ENCODE measurements around the gene SEPTIN5. TPM values are rescaled to one million over a fixed set of nuclear protein-coding genes. Genes with fewer than 3 reads are reported as not detected.

SEPTIN5 gene
- total RNA-seq, 4 donors from 2014 or later, result 4.1 to 8.3 (median 5.9) TPM

DNA sequence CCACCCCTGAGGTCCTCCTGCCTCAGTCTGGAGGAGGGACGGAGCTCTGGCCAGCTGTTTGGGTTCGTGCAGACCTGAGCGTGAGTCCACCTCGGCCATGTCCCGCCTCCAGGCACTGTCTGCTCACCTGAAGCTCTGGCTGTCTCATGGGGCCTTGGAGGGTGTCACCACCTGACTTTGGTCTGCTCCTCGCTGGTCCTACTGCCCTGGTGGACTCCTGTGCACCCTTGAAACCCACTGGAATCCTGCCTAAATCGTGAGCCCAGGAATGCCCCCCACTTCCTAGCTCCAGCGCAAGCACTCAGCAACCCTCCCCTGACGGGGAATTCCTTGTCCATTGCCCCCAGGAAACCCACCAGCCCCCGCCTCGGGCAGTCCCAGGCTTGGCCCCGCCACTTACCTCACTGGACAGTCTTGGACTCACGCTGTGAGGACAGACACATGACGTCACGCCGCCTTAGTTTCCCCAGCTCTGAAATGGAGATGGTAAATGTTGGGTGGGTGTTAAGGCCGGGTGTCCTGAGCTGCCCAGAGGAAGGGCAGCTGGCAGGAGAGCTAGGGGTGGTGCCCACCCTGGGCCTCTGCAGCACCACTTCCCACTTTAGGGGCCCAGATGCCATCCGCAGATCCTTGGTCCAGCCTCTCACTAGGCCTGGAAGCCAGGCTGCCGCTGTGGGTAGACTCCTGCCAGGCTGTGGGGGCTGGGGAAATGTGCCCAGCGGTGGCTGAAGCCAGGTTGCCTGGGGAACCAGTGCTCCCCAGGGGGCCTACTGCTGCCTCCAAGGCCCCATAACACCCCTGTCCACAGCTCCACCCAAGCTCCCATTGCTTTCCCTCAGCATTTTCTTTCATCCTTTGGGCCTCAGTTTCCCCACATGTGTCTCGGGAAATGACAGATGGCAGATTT is 28.1 kb downstream of the SEPTIN5 start:
- TF ChIP-seq, protein P1, sequence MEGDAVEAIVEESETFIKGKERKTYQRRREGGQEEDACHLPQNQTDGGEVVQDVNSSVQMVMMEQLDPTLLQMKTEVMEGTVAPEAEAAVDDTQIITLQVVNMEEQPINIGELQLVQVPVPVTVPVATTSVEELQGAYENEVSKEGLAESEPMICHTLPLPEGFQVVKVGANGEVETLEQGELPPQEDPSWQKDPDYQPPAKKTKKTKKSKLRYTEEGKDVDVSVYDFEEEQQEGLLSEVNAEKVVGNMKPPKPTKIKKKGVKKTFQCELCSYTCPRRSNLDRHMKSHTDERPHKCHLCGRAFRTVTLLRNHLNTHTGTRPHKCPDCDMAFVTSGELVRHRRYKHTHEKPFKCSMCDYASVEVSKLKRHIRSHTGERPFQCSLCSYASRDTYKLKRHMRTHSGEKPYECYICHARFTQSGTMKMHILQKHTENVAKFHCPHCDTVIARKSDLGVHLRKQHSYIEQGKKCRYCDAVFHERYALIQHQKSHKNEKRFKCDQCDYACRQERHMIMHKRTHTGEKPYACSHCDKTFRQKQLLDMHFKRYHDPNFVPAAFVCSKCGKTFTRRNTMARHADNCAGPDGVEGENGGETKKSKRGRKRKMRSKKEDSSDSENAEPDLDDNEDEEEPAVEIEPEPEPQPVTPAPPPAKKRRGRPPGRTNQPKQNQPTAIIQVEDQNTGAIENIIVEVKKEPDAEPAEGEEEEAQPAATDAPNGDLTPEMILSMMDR (IDR thresholded peaks at IDR 0.05; ENCODE audit: low read depth), result no peak

DNA sequence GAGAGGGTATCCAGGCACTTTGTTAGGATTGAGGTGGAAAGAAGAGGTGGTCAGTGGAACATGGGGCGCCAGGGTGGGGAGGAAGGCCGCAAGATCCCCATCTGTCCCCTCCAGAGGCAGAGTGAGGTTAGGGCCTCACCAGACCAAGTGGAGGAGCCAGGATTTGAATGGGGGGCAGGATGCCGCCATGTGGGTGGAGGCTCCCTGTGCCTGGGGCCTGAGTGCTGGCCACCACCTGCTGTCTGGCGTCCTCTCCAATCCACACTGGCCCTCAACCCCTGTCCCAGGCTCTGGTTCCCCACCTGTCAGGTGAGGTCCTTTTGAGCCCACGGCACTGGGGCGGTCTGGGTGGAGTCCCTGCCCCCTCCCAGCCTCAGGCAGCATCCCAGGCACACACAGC is 28.8 kb downstream of the SEPTIN5 start:
- TF ChIP-seq, protein P1 (IDR thresholded peaks at IDR 0.05; ENCODE audit: low read depth), result no peak

DNA sequence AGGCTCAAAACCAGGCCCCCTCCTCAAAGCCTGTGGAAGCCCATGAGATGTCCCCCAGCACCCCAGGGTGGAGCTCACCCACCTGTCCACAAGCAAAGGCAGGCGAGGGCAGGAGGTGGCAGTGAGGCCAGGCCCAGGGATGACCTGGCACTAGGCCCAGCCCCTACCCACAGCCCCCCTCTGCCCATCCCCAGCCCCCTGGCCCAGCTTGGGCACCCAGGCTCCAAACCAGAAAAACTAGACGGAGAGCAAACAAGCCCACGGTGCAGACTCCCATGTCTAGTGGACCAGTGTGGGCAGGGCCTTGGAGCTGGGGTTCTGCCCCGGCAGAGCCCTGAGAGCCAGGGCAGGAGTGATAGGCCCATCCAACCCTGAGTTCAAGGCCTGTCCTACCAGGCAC is 29.3 kb downstream of the SEPTIN5 start:
- TF ChIP-seq, protein P1 (IDR thresholded peaks at IDR 0.05; ENCODE audit: low read depth), result no peak

DNA sequence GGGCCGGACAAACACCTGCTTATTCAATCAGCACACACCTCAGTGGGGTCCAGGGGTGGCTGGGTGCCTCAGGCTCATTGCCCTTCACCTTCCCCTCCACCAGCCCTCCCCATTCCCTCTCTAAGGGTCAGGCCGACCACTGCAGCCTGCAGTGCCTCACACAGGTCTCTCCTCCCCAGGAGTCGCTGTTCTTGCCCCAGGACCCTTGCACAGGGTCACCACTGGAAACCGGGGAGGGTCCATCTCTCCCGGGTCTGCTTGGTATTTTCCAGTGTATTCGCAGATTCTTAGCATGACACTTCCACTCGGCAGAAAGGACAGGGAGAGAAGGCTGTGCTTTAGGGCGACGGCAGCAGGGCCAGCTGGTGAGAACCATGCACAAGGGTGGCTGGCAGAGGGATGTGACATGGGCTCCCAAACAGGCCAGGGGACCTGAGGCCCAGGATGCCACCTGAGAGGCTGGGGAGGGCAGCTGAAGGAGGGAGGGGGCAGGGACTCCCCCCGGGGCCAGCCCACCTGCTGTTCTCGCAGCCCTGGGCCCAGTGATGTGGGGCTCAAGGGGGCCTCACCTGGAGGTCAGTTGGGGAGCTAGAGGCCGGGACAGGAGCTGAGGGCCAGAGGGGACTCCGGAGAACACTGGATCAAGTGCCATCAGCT is 30.2 kb downstream of the SEPTIN5 start:
- TF ChIP-seq, protein P1 (IDR thresholded peaks at IDR 0.05; ENCODE audit: low read depth), result no peak

DNA sequence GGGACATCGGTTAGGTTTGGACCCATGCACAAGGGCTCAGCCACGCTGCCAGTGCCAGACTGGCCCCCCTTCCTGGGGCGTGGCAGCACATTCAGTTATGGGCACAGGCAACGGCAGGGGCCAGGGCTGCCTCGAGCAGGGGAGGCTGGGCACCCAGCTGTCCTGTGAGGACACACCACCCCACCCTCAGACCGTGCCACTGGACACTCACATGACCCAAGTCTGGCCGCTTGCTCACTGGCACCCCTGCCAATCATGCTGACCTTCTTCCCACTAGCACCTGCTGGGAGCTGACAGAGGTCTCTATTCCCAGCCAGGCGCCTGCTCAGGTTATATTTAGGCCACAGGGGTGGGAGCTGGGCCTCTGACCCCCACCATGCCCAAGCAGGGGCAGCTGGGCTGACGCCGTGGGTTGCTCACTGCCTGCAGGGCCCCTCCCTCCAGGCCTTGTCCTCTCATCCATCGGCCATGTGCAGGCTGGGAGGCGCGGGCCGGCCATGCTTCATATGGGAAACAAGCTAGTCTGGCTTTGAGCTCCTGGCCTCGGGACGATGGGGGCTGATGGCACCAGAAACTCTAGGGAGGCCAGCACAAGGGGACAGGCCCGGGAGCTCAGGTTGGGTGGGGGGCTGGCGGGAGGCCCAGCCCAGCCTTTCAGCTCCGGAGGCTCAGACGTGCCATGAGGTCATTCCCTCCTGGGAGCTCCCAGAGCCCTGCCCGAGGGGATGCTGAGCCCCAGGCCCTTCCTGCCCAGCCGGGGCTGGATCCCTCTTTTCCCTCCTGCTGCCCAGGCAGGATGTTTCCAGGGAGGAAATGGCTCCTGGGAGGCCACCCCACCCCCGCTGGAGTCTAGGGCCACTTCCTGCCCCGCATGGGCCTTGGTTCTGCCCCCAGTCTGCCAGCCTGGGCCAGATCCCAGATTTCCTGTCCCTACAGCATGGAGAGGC is 31.1 kb downstream of the SEPTIN5 start:
- TF ChIP-seq, protein P1 (IDR thresholded peaks at IDR 0.05; ENCODE audit: low read depth), result no peak

DNA sequence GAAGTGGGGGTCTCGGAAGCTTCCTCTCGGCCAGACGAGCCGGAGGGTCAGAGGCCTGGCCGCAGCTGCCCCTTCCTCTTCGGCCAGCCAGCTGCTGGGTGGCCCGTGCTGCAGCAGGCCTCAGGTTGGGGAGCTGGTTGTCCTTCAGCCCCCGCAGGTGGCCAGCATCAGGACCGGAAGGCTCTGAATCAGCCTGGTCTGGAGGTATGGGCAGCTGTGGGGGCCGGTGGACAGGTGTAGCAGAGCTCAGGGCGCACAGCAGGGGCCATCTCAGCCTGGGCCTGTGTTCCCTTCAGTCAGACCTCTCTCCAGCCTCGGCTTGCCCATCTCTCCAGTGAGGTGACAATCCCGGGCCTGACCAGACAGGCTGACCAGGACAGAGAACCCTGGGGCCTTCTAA is 32.4 kb downstream of the SEPTIN5 start:
- TF ChIP-seq, protein P1 (IDR thresholded peaks at IDR 0.05; ENCODE audit: low read depth), result no peak
